IPS-15b (cell line): ENCODE measurements around the gene LPAR1.

Source experiments
- H3K27me3 ChIP-seq: one replicate; pipeline ENCODE4 v1.6.1; 2013; ENCODE audit warnings: low read length; ENCODE audit not compliant: control insufficient read depth, insufficient read depth
- H3K36me3 ChIP-seq: one replicate; pipeline ENCODE4 v1.6.1; 2013; ENCODE audit warnings: low read length; ENCODE audit not compliant: control insufficient read depth, insufficient read depth
- H3K4me1 ChIP-seq: one replicate; pipeline ENCODE4 v1.6.1; 2013; ENCODE audit warnings: mild to moderate bottlenecking, low read length; ENCODE audit not compliant: control insufficient read depth, insufficient read depth
- H3K4me3 ChIP-seq: one replicate; pipeline ENCODE4 v1.5.1; 2013; ENCODE audit warnings: low read depth, low read length
- H3K9ac ChIP-seq: one replicate; pipeline ENCODE4 v1.6.1; 2013; ENCODE audit warnings: low read depth, mild to moderate bottlenecking, low read length
- H3K9me3 ChIP-seq: one replicate; pipeline ENCODE4 v1.6.1; 2013; ENCODE audit warnings: mild to moderate bottlenecking, low read length; ENCODE audit not compliant: control insufficient read depth, insufficient read depth

Gene LPAR1

GRCh38 chr9:110928599-110928998 lies 109.7 kb downstream of the LPAR1 start:
- Histone ChIP-seq H3K36me3 (no peaks in the 10 kb centered on the region), H3K4me3 (no peak overlapping the region), H3K4me1 (no peaks in the 10 kb centered on the region), H3K9ac (no peak overlapping the region), H3K27me3 (no peaks in the 10 kb centered on the region), H3K9me3 (no peaks in the 10 kb centered on the region)

GRCh38 chr9:110926828-110927487 lies 111.3 kb downstream of the LPAR1 start:
- no peaks in the 10 kb centered on the region for H3K9me3 ChIP-seq
- H3K4me3 ChIP-seq, result no peak overlapping the region
- H3K27me3 ChIP-seq, result no peaks in the 10 kb centered on the region
- H3K36me3 ChIP-seq, result no peaks in the 10 kb centered on the region
- H3K4me1 ChIP-seq, result no peaks in the 10 kb centered on the region
- H3K9ac ChIP-seq, result no peak overlapping the region

GRCh38 chr9:110923601-110924000 lies 114.7 kb downstream of the LPAR1 start:
- Histone ChIP-seq H3K27me3 (no peaks in the 10 kb centered on the region), H3K36me3 (no peaks in the 10 kb centered on the region), H3K9me3 (no peaks in the 10 kb centered on the region), H3K9ac (no peak overlapping the region), H3K4me3 (no peak overlapping the region), H3K4me1 (no peaks in the 10 kb centered on the region)

GRCh38 chr9:110922145-110922544 lies 116.1 kb downstream of the LPAR1 start:
- no peak overlapping the region for H3K4me3 ChIP-seq
- no peaks in the 10 kb centered on the region for H3K9me3 ChIP-seq
- H3K4me1 ChIP-seq, result no peaks in the 10 kb centered on the region
- no peaks in the 10 kb centered on the region for H3K27me3 ChIP-seq
- H3K9ac ChIP-seq, result no peak overlapping the region
- H3K36me3 ChIP-seq, result no peaks in the 10 kb centered on the region

GRCh38 chr9:110921705-110922104 lies 116.6 kb downstream of the LPAR1 start:
- Histone ChIP-seq H3K4me1 (no peaks in the 10 kb centered on the region), H3K4me3 (no peak overlapping the region), H3K9ac (no peak overlapping the region), H3K27me3 (no peaks in the 10 kb centered on the region), H3K36me3 (no peaks in the 10 kb centered on the region), H3K9me3 (no peaks in the 10 kb centered on the region)

- no peaks in the 10 kb centered on the region for H3K27me3 ChIP-seq
- no peak overlapping the region for H3K9ac ChIP-seq
- no peaks in the 10 kb centered on the region for H3K36me3 ChIP-seq
- H3K4me1 ChIP-seq, result no peaks in the 10 kb centered on the region
- H3K4me3 ChIP-seq, result no peak overlapping the region
- H3K9me3 ChIP-seq, result no peaks in the 10 kb centered on the region
Observed at GRCh38 chr9:110919609-110920008, 118.7 kb downstream of the LPAR1 start.

GRCh38 chr9:110919050-110919435 lies 119.2 kb downstream of the LPAR1 start:
- Histone ChIP-seq H3K4me3 (no peak overlapping the region), H3K9ac (no peak overlapping the region), H3K27me3 (no peaks in the 10 kb centered on the region), H3K36me3 (no peaks in the 10 kb centered on the region), H3K9me3 (no peaks in the 10 kb centered on the region), H3K4me1 (no peaks in the 10 kb centered on the region)

- Histone ChIP-seq H3K4me1 (no peaks in the 10 kb centered on the region), H3K27me3 (no peaks in the 10 kb centered on the region), H3K9me3 (no peaks in the 10 kb centered on the region), H3K9ac (no peak overlapping the region), H3K36me3 (no peaks in the 10 kb centered on the region), H3K4me3 (no peak overlapping the region)
Observed at GRCh38 chr9:110918316-110919049, 119.8 kb downstream of the LPAR1 start.

GRCh38 chr9:110916403-110916802 lies 121.9 kb downstream of the LPAR1 start:
- no peaks in the 10 kb centered on the region for H3K36me3 ChIP-seq
- H3K9ac ChIP-seq, result no peak overlapping the region
- H3K4me3 ChIP-seq, result no peak overlapping the region
- H3K27me3 ChIP-seq, result no peaks in the 10 kb centered on the region
- H3K4me1 ChIP-seq, result no peaks in the 10 kb centered on the region
- H3K9me3 ChIP-seq, result no peaks in the 10 kb centered on the region

- Histone ChIP-seq H3K36me3 (no peaks in the 10 kb centered on the region), H3K27me3 (no peaks in the 10 kb centered on the region), H3K9ac (no peak overlapping the region), H3K4me1 (no peaks in the 10 kb centered on the region), H3K4me3 (no peak overlapping the region), H3K9me3 (peaks cover 3% of the 10 kb centered on the region)
Observed at GRCh38 chr9:110912419-110913291, 125.6 kb downstream of the LPAR1 start.

- no peaks in the 10 kb centered on the region for H3K4me1 ChIP-seq
- no peaks in the 10 kb centered on the region for H3K27me3 ChIP-seq
- no peak overlapping the region for H3K9ac ChIP-seq
- H3K9me3 ChIP-seq, result peaks cover 3% of the 10 kb centered on the region
- no peaks in the 10 kb centered on the region for H3K36me3 ChIP-seq
- H3K4me3 ChIP-seq, result no peak overlapping the region
Observed at GRCh38 chr9:110911659-110912418, 126.4 kb downstream of the LPAR1 start.
